CD4-positive, alpha-beta T cell treated with Interleukin-12 subunit alpha and Interleukin-12 subunit beta, for 1 hour (primary cell): Measurements from ENCODE around the gene ANKRD52.

Source experiments
- DNase-seq: peaks from one replicate; pipeline ENCODE4 v3.0.0-alpha.2; 2020

Gene ANKRD52

GRCh38 chr12:56236985-56237384 lies 21.2 kb downstream of the ANKRD52 start:
- no peak for DNase-seq

GRCh38 chr12:56236091-56236490 lies 22.1 kb downstream of the ANKRD52 start:
- DNase-seq: no peak

- no peak for DNase-seq
Observed at GRCh38 chr12:56234746-56235436, 23.3 kb downstream of the ANKRD52 start.

- no peak for DNase-seq
Observed at GRCh38 chr12:56231184-56231582, 27.0 kb downstream of the ANKRD52 start.

DNA sequence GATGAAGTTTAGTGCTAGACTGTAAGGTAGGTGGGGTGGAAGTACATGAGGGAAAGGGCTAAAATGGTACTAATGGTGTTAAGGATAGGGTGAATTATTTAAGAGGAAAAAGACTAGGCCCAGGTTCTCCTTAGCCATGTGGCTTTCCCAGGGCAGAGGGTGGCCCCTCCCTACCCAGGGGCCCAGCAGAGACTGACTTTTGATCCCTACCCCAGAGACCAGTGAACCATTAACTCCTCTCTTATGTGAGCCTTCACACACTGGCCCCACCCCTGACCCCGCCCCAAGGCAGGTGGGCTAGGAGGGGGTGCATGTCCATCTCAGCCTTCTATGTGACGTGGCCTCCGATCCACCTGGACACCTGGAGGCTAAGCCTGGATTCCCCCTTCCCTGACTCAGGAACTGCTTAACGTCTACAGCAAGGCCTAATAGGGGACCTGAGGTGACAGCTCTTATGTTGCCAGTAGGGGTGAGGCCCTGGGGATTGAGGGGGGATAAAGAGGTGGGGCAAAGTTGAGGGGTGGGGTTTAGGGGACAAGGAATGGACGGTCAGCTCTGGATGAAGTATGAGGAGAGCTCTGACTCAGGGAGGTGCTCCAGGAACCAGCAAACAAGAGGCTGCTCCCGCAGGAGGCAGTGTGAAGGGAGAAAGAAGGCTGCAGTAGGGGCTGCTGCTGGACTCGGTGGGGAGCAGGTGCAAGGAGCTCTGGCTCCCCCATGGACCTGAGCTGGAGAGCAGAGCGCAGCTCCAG lies 27.6 kb downstream of the ANKRD52 start:
- no peak for DNase-seq

- DNase-seq: no peak
Observed at GRCh38 chr12:56229916-56230431, 28.2 kb downstream of the ANKRD52 start, which contains the start of gene SLC39A5. Gene SLC39A5, plus strand, starts transcription at chr12:56230051. Its CDS starts 1,224 bp downstream, at chr12:56231275.

GRCh38 chr12:56229082-56229481 lies 29.1 kb downstream of the ANKRD52 start:
- no peak for DNase-seq

GRCh38 chr12:56224954-56225353 lies 33.2 kb downstream of the ANKRD52 start:
- no peak for DNase-seq

- peak; percentile 94 for DNase-seq
Observed at GRCh38 chr12:56224102-56224701, 34.0 kb downstream of the ANKRD52 start, which contains the start of gene NABP2. Gene NABP2, plus strand, starts transcription at chr12:56224342. Its CDS starts 515 bp downstream, at chr12:56224857.

GRCh38 chr12:56223571-56224101 lies 34.5 kb downstream of the ANKRD52 start:
- DNase-seq: no peak

DNA sequence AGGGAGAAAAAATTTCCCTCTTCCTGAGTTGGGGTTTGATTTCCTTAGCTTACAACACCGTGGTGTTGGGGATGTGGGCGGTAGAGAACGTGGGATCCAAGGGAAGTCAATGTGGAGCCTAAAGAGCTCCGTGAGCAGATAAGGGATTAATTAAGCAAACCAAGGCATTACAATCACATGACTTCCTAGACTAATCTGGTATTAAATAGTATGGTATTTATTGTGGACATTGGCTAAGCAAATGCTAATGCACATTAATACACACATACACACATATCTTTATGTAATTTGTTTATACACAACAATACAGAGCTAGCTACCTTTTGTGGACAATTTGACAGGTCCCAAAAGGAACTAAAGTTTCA lies 35.7 kb downstream of the ANKRD52 start:
- no peak for DNase-seq

DNA sequence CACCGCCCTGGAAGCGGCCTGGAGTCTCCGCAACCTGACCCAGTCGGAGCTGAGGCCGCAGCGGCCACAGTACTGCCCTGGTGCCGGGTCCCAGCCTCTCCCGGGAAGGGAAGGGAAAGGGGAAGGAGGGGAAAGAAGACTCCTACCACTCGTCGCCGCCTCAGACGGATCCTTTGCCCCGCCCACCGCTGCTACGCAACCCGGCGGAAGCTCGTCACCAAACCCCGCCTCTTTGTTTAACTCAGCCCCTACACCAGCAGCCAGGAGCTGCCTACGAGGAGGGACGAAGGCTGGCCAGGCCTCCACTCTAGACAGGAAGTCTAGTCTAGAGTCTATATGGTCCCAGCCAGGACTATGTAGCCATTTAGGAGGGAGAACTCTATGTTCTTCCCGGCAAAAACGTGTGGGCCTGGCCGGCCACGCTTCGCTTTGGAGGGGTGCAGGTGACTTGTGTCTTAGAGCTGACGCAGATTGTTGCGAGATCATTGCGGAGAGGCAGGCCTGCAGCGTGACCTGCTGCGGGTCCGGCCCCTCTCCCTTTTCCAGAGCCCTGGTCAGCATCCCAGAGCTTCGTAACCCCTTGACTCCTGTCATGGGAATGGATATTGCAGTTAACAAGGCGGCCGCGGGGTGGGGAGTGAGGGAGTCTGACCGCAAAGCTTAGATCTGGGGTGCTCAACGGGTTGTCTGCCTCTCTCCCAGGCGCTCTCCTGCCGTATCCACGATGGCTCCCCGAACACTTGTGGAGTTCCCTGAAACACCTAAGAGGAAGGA lies 36.2 kb downstream of the ANKRD52 start, which contains the start of gene RNF41:
RNF41 (minus strand) TSS at position 166 of the 774 bp plus-strand sequence. CDS start 7,875 bp downstream, outside the sequence.
- DNase-seq: peak; percentile 93

- no peak for DNase-seq
Observed at GRCh38 chr12:56221232-56221756, 36.9 kb downstream of the ANKRD52 start.

DNA sequence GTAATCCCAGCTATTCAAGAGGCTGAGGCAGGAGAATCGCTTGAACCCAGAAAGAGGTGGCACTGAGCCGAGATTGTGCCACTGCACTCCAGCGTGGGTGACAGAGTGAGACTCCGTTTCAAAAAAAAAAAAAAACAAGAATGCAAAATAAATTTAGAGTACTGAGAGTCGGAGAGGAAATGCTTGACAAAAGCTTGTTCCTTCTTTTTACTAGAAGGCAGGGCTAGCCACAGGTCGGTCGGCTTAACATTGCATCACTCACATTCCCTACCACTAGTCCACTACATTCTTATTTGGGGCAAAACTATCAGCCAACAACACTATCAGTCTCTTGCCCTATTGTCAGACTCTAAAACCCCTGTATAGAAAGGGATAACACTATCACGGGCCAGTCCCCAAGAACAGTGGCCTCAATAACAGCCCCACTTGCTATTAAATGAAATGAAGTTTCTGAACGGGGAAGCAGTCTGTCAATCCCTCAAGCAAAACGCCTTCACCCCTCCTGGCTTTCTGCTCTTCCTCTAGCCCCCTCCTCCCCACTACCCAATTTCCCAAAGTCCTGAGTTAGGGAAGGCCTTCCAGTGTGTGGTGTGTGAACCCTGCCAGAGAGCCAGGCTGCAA lies 37.5 kb downstream of the ANKRD52 start:
- DNase-seq: peak; percentile 8

GRCh38 chr12:56219840-56220239 lies 38.3 kb downstream of the ANKRD52 start:
- DNase-seq: no peak

DNA sequence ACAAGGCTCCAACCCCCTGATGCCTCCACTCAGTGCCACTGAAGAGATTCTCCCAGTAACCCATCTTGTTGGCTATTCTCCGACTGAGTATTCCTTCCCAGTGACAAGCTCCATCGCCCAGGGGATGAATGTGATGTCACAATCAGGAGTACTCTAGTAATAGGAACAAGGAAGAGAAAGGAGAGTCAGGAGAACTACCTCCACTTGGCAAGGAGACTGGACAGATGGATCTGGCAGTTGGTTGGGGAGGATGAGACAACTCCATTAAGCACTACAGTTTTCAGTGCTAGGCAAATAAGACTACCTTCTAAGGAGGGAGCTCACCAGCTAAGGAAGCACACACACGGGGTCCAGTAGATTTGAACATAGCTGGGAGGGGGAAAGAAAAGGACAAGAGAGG lies 41.7 kb downstream of the ANKRD52 start:
- no peak for DNase-seq

- DNase-seq: no peak
Observed at GRCh38 chr12:56213878-56214277, 44.3 kb downstream of the ANKRD52 start.

- DNase-seq: no peak
Observed at GRCh38 chr12:56212361-56212760, 45.8 kb downstream of the ANKRD52 start.

GRCh38 chr12:56208006-56208405 lies 50.2 kb downstream of the ANKRD52 start:
- DNase-seq: no peak

GRCh38 chr12:56206452-56207166 lies 51.6 kb downstream of the ANKRD52 start:
- peak; percentile 43 for DNase-seq

DNA sequence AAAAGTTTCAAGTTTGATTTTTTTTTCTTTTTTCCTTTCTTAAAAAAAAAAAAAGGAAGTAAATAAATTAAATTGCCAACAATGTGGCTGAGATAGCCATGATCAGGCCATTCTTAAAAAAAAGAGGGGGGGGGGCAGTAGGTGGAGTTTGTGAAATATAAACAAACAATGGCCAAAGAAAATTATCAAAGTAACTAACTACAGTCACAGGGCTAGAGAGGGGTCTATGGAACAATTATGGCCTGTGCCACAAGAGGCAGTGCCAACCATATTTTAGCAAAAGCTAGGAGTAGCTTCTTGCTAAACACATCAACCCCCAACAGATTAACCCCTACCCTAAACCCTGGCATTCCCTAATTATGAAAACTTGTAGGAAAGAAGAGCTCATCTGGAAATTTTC lies 52.7 kb downstream of the ANKRD52 start:
- no peak for DNase-seq
